Measurements from ENCODE around the gene CHAD.
"Not testable (repeated sequence)": the region's sequence is repeated elsewhere in the genome, so short reads cannot be mapped to it uniquely, and the experiment has no call there.

- TF ChIP-seq YY1 (IDR thresholded peaks at IDR 0.05; ENCODE audit: insufficient read depth, insufficient read length); ZNF274 (IDR thresholded peaks at IDR 0.05; ENCODE audit: low read depth, low read length): not testable (repeated sequence)
These were observed 40.6 kb downstream of the CHAD start for GRCh38 chr17:50428126-50428525.
